ENCODE data around the gene ADGRF4. TPM values are rescaled to one million over a fixed set of nuclear protein-coding genes. Genes with fewer than 3 reads are reported as not detected.

Gene ADGRF4
- total RNA-seq, 1 donor from 2014 or later = not detected

GRCh38 chr6:47681201-47681990 is 17.0 kb upstream of the ADGRF4 start:
- Mint-ChIP-seq H3K36me3 (ENCODE audit: low read depth) (no peaks in the 10 kb centered on the region), H3K4me3 (no peak overlapping the region), H3K27me3 (peaks cover 6% of the 10 kb centered on the region), H3K9me3 (no peaks in the 10 kb centered on the region), H3K4me1 (no peaks in the 10 kb centered on the region), H3K27ac (no peak overlapping the region)
- intact Hi-C loops (cut with micrococcal nuclease) = no loop called here
- ATAC-seq (ENCODE audit: low read depth) (no peak), DNase-seq (no peak)
- POLR2A ChIA-PET = no interaction called here
- CTCF ChIA-PET = no interaction called here
- TF ChIP-seq CTCF (IDR thresholded peaks at IDR 0.05) = no peak

GRCh38 chr6:47686411-47686810 is 12.0 kb upstream of the ADGRF4 start:
- ChIA-PET CTCF (no interaction called here), POLR2A (no interaction called here)
- no peaks in the 10 kb centered on the region for H3K9me3 Mint-ChIP-seq
- H3K4me3 Mint-ChIP-seq = no peak overlapping the region
- no peak overlapping the region for H3K27ac Mint-ChIP-seq
- intact Hi-C loops (cut with micrococcal nuclease) = no loop called here
- no peak for TF ChIP-seq CTCF (IDR thresholded peaks at IDR 0.05)
- no peaks in the 10 kb centered on the region for H3K36me3 Mint-ChIP-seq (ENCODE audit: low read depth)
- DNase-seq (no peak), ATAC-seq (ENCODE audit: low read depth) (no peak)
- peaks cover 13% of the 10 kb centered on the region for H3K27me3 Mint-ChIP-seq
- H3K4me1 Mint-ChIP-seq = no peaks in the 10 kb centered on the region

DNA sequence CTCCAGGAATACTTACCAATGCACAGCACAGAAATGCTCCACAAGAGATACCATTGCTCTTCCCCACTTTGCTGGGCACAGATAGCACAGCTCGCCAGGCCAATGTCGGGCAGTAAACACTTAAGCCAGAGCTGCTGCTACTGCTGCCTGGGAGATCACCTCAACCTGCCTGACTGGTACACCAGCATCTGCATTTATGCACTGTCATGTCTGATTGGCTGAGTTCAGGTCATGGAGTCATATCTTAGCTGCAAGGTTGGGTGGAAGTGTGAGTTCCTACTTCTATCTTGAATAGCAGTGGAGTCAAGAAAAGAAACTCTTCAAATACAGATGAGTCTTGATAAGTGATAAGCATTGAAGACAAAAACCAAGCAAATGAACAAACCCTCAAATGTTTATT is 10.9 kb upstream of the ADGRF4 start:
- POLR2A ChIA-PET = no interaction called here
- TF ChIP-seq CTCF (IDR thresholded peaks at IDR 0.05) = no peak
- Mint-ChIP-seq H3K4me1 (no peaks in the 10 kb centered on the region), H3K36me3 (ENCODE audit: low read depth) (no peaks in the 10 kb centered on the region), H3K9me3 (no peaks in the 10 kb centered on the region), H3K27me3 (peaks cover 13% of the 10 kb centered on the region), H3K4me3 (no peak overlapping the region), H3K27ac (no peak overlapping the region)
- no peak for ATAC-seq (ENCODE audit: low read depth)
- DNase-seq = no peak
- CTCF ChIA-PET = no interaction called here
- intact Hi-C loops (cut with micrococcal nuclease) = no loop called here

- ATAC-seq (ENCODE audit: low read depth) (no peak), DNase-seq (no peak)
- Mint-ChIP-seq H3K4me1 (no peaks in the 10 kb centered on the region), H3K27me3 (peaks cover 8% of the 10 kb centered on the region), H3K27ac (no peak overlapping the region), H3K36me3 (ENCODE audit: low read depth) (no peaks in the 10 kb centered on the region), H3K4me3 (no peak overlapping the region), H3K9me3 (no peaks in the 10 kb centered on the region)
- TF ChIP-seq CTCF (IDR thresholded peaks at IDR 0.05) = no peak
- ChIA-PET CTCF (interaction anchor here (0.6 kb wide), 1 partner anchor 41 kb away, joined by 3 read pairs; no protein-coding TSS in a partner anchor), POLR2A (no interaction called here)
- intact Hi-C loops (cut with micrococcal nuclease) = no loop called here
Measured at GRCh38 chr6:47690214-47690613, 8.2 kb upstream of the ADGRF4 start.

DNA sequence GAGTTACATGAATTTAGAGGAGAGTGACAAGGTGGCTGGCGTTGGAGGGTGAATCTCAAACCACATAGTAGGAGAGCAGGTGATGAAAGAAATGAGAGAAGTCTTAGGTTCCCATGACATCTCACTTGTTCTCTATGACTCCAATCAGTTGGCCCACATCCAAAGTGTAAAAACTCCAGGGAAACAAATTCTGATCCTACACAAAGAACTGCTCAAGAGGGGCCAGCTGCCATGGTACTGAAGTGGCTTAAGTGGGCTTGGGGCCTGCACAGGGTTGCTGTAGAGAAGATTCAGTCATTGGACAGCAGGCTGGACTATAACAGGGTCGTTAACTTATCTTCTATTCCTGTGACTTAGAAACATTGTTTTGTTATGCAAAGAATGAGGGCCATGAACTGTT is 7.6 kb upstream of the ADGRF4 start:
- ChIA-PET POLR2A (no interaction called here), CTCF (interaction anchor here (0.6 kb wide), 1 partner anchor 40 kb away, joined by 3 read pairs; no protein-coding TSS in a partner anchor)
- ATAC-seq (ENCODE audit: low read depth) (no peak), DNase-seq (no peak)
- H3K27ac Mint-ChIP-seq = no peak overlapping the region
- H3K4me3 Mint-ChIP-seq = no peak overlapping the region
- TF ChIP-seq CTCF (IDR thresholded peaks at IDR 0.05) = no peak
- no peaks in the 10 kb centered on the region for H3K36me3 Mint-ChIP-seq (ENCODE audit: low read depth)
- H3K4me1 Mint-ChIP-seq = no peaks in the 10 kb centered on the region
- intact Hi-C loops (cut with micrococcal nuclease) = no loop called here
- peaks cover 8% of the 10 kb centered on the region for H3K27me3 Mint-ChIP-seq
- no peaks in the 10 kb centered on the region for H3K9me3 Mint-ChIP-seq
